K562 (cell line): ENCODE measurements around the gene CFAP141. TPM values are rescaled to one million over a fixed set of nuclear protein-coding genes. Genes with fewer than 3 reads are reported as not detected.

ENCODE experiments used
- CBX2 ChIP-seq: fragments of 200-600 bp; sonication (generic); IDR thresholded peaks from one replicate; pipeline ENCODE4 v1.6.1; 2012; ENCODE audit warnings: mild to moderate bottlenecking, low read length, inconsistent platforms; ENCODE audit not compliant: insufficient read depth, poor library complexity, severe bottlenecking
- GABPA ChIP-seq: fragments of 200-800 bp; sonication (Bioruptor generic); conservative IDR thresholded peaks from 2 replicates; pipeline ENCODE4 v1.6.1; 2016; ENCODE audit warnings: low read depth, missing genetic modification characterization, missing compliant biosample characterization
- KLF13 ChIP-seq: fragments of 450-650 bp; IDR thresholded peaks from 2 replicates; pipeline ENCODE4 v1.6.1; 2016; ENCODE audit warnings: missing genetic modification characterization, low read depth, mild to moderate bottlenecking, missing compliant biosample characterization, moderate library complexity, borderline replicate concordance
- MTF1 ChIP-seq: fragments of 250-450 bp; sonication (Bioruptor Pico); IDR thresholded peaks from 2 replicates; pipeline ENCODE4 v1.9.0; 2021; ENCODE audit warnings: moderate library complexity, mild to moderate bottlenecking, inconsistent platforms, borderline replicate concordance
- NBN ChIP-seq: fragments of 450-650 bp; IDR thresholded peaks from 2 replicates; pipeline ENCODE4 v1.6.1; 2016; ENCODE audit warnings: low read depth, mild to moderate bottlenecking
- PYGO2 ChIP-seq: fragments of 450-650 bp; IDR thresholded peaks from 2 replicates; pipeline ENCODE4 v1.6.1; 2016; ENCODE audit warnings: mild to moderate bottlenecking, missing genetic modification characterization, moderate library complexity, missing compliant biosample characterization
- SMAD1 ChIP-seq: fragments of 150-350 bp; IDR thresholded peaks from 2 replicates; pipeline ENCODE4 v1.6.1; 2014; ENCODE audit warnings: low read length, low read depth; ENCODE audit not compliant: partially characterized antibody
- TAF9B ChIP-seq: fragments of 450-650 bp; IDR thresholded peaks from 2 replicates; pipeline ENCODE4 v1.6.1; 2018; ENCODE audit warnings: mild to moderate bottlenecking; ENCODE audit not compliant: partially characterized antibody
- TFAM ChIP-seq: fragments of 250-450 bp; sonication (Bioruptor Pico); conservative IDR thresholded peaks from 2 replicates; pipeline ENCODE4 v1.5.0; 2021; ENCODE audit warnings: mild to moderate bottlenecking, moderate library complexity
- U2AF2 ChIP-seq: fragments of 200-400 bp; formaldehyde crosslinking; optimal IDR thresholded peaks from 2 replicates; pipeline ENCODE3; 2017; ENCODE audit warnings: low read depth, mild to moderate bottlenecking, low read length
- ZNF197 ChIP-seq: fragments of 200-800 bp; sonication (Bioruptor generic); IDR thresholded peaks from 2 replicates; pipeline ENCODE4 v1.6.1; 2016; ENCODE audit warnings: low read depth, missing genetic modification characterization, missing compliant biosample characterization
- ZNF778 ChIP-seq: fragments of 450-650 bp; formaldehyde crosslinking; IDR thresholded peaks from 2 replicates; pipeline ENCODE4 v1.4.0; 2020; ENCODE audit warnings: mild to moderate bottlenecking, moderate library complexity
- polyA plus RNA-seq, 8 experiments: library from polyadenylated mRNA; depleted of rRNA in 4 of 8; stranded (reverse) in 5 of 8; unstranded in 3 of 8; fragments of >200 nt; fragmentation: Nextera tagmentation in 2 of 8; fragmentation: Illumina TruSeq in 1 of 8; extraction: Ambion mirVana in 2 of 8; extraction: Trizol in 1 of 8; gene quantifications; 2 replicates each; pipeline versions ENCODE4 v1.2.1 to v1.2.3, GENCODE V29; 2011 to 2014; ENCODE audit warnings: inconsistent platforms in 1 of 8, missing spikeins in 1 of 8
- total RNA-seq, 7 experiments: library from RNA; depleted of rRNA in 6 of 7; stranded (reverse); fragments of >200 nt in 6 of 7; fragmentation: Illumina TruSeq in 2 of 7; extraction: Trizol in 2 of 7; gene quantifications; 2 replicates each; pipeline versions ENCODE4 v1.2.1 to v1.2.3, GENCODE V29; 2011 to 2021; ENCODE audit warnings: low replicate concordance in 1 of 7
- TF ChIP-seq, protein P1 (sequence below): sonication (generic); formaldehyde crosslinking; IDR thresholded peaks from 2 replicates; pipeline ENCODE4 v1.8.1; 2023; ENCODE audit warnings: mild to moderate bottlenecking, missing genetic modification reagents
- TF ChIP-seq, protein P2 (sequence below): fragments of 250-450 bp; sonication (Bioruptor Pico); IDR thresholded peaks from 2 replicates; pipeline ENCODE4 v1.4.0; 2020; ENCODE audit warnings: mild to moderate bottlenecking, moderate library complexity
- TF ChIP-seq, protein P3 (sequence below), 2 experiments: fragments of 200-800 bp in 1 of 2; sonication (Bioruptor generic) in 1 of 2; sonication (generic) in 1 of 2; formaldehyde crosslinking in 1 of 2; IDR thresholded peaks in 1 of 2; conservative IDR thresholded peaks in 1 of 2; 2 replicates each; pipeline versions ENCODE4 v1.5.0 to v1.6.1; 2016 to 2020; ENCODE audit warnings: missing compliant biosample characterization in 1 of 2, missing genetic modification characterization in 1 of 2, missing genetic modification reagents in 1 of 2
- TF ChIP-seq, protein P4 (sequence below): IDR thresholded peaks from 2 replicates; pipeline ENCODE4 v1.6.1; 2014; ENCODE audit warnings: antibody characterized with exemption

The CFAP141 gene
- total and polyA plus RNA-seq, 9 of the 15 experiments (the other 6 are each of a cell fraction or from before 2014, with no cell fraction given) = not detected

DNA sequence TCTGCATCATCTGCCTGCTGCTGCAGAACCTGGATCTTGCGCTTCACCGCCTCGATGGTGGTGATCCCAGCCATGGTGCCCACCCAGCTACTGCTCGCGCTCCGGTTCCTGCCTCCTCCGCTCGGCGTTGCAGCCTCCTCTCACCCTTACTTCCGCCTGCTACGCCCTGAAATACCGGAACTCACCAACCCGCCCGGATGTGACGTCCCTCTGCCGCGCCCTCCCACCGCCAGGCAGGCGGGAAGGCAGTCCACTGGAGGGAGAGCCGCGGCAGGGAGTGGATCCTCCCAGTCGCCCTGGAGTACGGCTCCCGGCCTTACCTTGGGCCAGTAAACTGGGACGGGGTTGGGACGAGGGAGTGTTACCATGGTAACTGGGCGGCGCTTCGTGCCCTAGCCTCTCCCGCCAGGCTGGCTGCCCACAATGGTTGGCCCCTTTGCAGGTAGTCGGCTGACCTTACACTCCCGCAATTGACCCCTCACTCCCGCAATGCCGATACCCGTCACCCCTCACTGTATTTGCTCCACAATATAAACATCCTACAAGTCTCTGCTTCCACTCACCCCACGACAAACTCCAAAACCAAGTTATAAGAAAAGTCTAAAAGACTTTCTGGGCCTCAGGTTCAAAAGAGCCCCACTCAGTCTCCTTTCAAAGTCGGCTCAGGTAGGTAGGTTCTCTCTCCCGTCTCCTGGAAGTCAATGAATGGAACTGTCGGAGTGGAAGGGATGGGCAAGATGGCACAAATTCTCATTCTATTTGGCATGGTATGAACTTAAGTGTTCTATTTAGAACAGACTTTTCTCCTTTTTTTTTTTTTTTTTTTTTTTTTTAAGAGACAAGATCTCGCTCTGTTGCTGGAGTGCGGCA is 22.9 kb downstream of the CFAP141 start (continued):
- no peak for TF ChIP-seq CBX2
- TF ChIP-seq, protein P1, sequence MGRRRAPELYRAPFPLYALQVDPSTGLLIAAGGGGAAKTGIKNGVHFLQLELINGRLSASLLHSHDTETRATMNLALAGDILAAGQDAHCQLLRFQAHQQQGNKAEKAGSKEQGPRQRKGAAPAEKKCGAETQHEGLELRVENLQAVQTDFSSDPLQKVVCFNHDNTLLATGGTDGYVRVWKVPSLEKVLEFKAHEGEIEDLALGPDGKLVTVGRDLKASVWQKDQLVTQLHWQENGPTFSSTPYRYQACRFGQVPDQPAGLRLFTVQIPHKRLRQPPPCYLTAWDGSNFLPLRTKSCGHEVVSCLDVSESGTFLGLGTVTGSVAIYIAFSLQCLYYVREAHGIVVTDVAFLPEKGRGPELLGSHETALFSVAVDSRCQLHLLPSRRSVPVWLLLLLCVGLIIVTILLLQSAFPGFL (CRISPR knock-in tag) = no peak
- peak; percentile 91 for TF ChIP-seq TAF9B
- no peak for TF ChIP-seq ZNF778
- TF ChIP-seq NBN = no peak; the same call in 1 of the 2 replicates
- TF ChIP-seq TFAM = no peak
- TF ChIP-seq PYGO2 = no peak
- TF ChIP-seq KLF13 (tag) = peak; percentile 68; the same call in 1 of the 2 replicates
- TF ChIP-seq, protein P2, sequence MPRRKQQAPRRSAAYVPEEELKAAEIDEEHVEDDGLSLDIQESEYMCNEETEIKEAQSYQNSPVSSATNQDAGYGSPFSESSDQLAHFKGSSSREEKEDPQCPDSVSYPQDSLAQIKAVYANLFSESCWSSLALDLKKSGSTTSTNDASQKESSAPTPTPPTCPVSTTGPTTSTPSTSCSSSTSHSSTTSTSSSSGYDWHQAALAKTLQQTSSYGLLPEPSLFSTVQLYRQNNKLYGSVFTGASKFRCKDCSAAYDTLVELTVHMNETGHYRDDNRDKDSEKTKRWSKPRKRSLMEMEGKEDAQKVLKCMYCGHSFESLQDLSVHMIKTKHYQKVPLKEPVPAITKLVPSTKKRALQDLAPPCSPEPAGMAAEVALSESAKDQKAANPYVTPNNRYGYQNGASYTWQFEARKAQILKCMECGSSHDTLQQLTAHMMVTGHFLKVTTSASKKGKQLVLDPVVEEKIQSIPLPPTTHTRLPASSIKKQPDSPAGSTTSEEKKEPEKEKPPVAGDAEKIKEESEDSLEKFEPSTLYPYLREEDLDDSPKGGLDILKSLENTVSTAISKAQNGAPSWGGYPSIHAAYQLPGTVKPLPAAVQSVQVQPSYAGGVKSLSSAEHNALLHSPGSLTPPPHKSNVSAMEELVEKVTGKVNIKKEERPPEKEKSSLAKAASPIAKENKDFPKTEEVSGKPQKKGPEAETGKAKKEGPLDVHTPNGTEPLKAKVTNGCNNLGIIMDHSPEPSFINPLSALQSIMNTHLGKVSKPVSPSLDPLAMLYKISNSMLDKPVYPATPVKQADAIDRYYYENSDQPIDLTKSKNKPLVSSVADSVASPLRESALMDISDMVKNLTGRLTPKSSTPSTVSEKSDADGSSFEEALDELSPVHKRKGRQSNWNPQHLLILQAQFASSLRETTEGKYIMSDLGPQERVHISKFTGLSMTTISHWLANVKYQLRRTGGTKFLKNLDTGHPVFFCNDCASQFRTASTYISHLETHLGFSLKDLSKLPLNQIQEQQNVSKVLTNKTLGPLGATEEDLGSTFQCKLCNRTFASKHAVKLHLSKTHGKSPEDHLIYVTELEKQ (CRISPR knock-in tag) = no peak
- no peak for TF ChIP-seq ZNF197
- TF ChIP-seq GABPA (tag) = peak; percentile 97
- TF ChIP-seq, protein P3, sequence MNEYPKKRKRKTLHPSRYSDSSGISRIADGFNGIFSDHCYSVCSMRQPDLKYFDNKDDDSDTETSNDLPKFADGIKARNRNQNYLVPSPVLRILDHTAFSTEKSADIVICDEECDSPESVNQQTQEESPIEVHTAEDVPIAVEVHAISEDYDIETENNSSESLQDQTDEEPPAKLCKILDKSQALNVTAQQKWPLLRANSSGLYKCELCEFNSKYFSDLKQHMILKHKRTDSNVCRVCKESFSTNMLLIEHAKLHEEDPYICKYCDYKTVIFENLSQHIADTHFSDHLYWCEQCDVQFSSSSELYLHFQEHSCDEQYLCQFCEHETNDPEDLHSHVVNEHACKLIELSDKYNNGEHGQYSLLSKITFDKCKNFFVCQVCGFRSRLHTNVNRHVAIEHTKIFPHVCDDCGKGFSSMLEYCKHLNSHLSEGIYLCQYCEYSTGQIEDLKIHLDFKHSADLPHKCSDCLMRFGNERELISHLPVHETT (CRISPR knock-in tag; conservative IDR thresholded peaks at IDR 0.05 in 1 of 2, IDR thresholded peaks at IDR 0.05 in 1 of 2) = 0 out of 4 replicates have a peak, but pooled peaks of 1 of the 2 experiments have one; percentile 33
- TF ChIP-seq MTF1 = no peak
- TF ChIP-seq, protein P4, sequence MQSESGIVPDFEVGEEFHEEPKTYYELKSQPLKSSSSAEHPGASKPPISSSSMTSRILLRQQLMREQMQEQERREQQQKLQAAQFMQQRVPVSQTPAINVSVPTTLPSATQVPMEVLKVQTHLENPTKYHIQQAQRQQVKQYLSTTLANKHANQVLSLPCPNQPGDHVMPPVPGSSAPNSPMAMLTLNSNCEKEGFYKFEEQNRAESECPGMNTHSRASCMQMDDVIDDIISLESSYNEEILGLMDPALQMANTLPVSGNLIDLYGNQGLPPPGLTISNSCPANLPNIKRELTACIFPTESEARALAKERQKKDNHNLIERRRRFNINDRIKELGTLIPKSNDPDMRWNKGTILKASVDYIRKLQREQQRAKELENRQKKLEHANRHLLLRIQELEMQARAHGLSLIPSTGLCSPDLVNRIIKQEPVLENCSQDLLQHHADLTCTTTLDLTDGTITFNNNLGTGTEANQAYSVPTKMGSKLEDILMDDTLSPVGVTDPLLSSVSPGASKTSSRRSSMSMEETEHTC = no peak; the same call in 1 of the 2 replicates
- TF ChIP-seq U2AF2 = no peak
- peak; percentile 44 for TF ChIP-seq SMAD1
